Stimulated activated CD4-positive, alpha-beta T cell treated with anti-CD3 and anti-CD28 coated beads, Interleukin-4, amount 100 ng/mL, for 4 hours (primary cell): Measurements from ENCODE around the gene NUDT3.
A peak's percentile ranks its signal among the peaks of the same experiment; 100 is the strongest.
"Not testable (repeated sequence)": the region's sequence is repeated elsewhere in the genome, so short reads cannot be mapped to it uniquely, and the experiment has no call there.

Experiments used
- DNase-seq, 2 experiments: peaks; one replicate each; pipeline ENCODE4 v3.0.0-alpha.2; 2020

Gene NUDT3

GRCh38 chr6:34365781-34366638, 26.5 kb downstream of the NUDT3 start:
- peak in 1 of 2 experiments; percentile 9 for DNase-seq

- not testable (repeated sequence) for DNase-seq
These were observed 28.8 kb downstream of the NUDT3 start for GRCh38 chr6:34363681-34364075.

- DNase-seq = no peak
These were observed 29.4 kb downstream of the NUDT3 start for GRCh38 chr6:34362909-34363680.

GRCh38 chr6:34362176-34362575, 30.3 kb downstream of the NUDT3 start:
- DNase-seq = no peak

GRCh38 chr6:34360556-34360955, 31.9 kb downstream of the NUDT3 start:
- no peak for DNase-seq

GRCh38 chr6:34359418-34360158, 32.9 kb downstream of the NUDT3 start:
- no peak for DNase-seq

GRCh38 chr6:34358389-34358905, 34.0 kb downstream of the NUDT3 start:
- no peak for DNase-seq

- no peak for DNase-seq
These were observed 34.5 kb downstream of the NUDT3 start for GRCh38 chr6:34357937-34358336.

- DNase-seq = no peak
These were observed 36.6 kb downstream of the NUDT3 start for GRCh38 chr6:34355889-34356288.

GRCh38 chr6:34354230-34354629, 38.2 kb downstream of the NUDT3 start:
- not testable (repeated sequence) for DNase-seq

GRCh38 chr6:34353530-34353929, 38.9 kb downstream of the NUDT3 start:
- DNase-seq = not testable (repeated sequence)

GRCh38 chr6:34352305-34352937, 40.0 kb downstream of the NUDT3 start:
- no peak for DNase-seq

- no peak for DNase-seq
These were observed 41.6 kb downstream of the NUDT3 start for GRCh38 chr6:34350934-34351217.

- no peak for DNase-seq
These were observed 42.1 kb downstream of the NUDT3 start for GRCh38 chr6:34350137-34350933.

- DNase-seq = no peak
These were observed 43.3 kb downstream of the NUDT3 start for GRCh38 chr6:34349211-34349610.

- no peak for DNase-seq
These were observed 45.2 kb downstream of the NUDT3 start for GRCh38 chr6:34347303-34347702.

GRCh38 chr6:34346175-34347119, 46.0 kb downstream of the NUDT3 start:
- no peak for DNase-seq

- no peak for DNase-seq
These were observed 48.7 kb downstream of the NUDT3 start for GRCh38 chr6:34343806-34344205.

GRCh38 chr6:34342247-34342646, 50.2 kb downstream of the NUDT3 start:
- no peak for DNase-seq

- no peak for DNase-seq
These were observed 50.9 kb downstream of the NUDT3 start for GRCh38 chr6:34341481-34341971.
